NCI-H82 (cell line): ENCODE data around the gene NKIRAS2.

Experiments
- DNase-seq: peaks from one replicate; lab custom pipeline; 2025; lab: John Stamatoyannopoulos, UW

NKIRAS2 gene

DNA sequence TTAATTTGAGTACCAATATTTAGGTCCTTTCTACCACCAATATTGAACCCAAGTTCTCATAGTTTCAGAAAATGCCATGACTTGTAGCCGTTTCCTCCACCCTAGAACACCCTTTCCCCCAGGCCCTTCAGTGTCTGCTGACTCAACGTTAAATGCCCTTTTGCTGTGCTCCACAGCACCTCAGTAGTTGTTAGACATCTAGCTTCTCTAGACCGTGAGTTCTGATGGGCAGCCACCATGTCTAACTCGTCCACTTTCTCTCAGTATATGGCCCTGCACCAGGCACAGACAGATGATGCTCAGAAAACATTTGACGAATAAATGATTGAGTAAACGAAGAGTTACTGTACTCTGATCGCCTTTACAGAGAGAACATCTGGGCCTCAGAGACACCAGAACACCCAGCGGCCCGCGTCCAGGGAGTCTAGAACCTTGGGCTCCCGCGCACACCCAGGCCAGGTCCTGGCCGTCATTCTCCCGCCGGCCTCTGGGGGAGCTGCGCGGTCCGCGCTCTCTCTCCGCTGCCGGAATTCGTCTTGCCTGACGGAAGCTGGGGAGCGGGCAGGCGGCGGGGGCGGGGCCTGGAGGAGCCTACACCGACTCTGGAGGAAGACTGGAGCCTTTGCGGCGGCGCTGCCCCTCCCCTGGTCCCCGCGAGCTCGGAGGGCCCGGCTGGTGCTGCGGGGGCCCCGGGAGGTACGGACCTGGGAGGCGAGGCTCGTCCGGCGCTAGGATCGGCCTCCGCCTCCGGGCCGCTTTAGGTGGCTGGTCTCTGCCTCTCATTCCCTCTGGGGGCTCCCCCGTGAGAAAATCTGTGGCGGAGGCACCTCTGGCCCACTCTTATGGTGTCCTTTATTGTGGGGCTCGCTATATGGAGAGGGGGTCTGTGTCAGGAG is at the start of gene NKIRAS2:
NKIRAS2 (plus strand) TSS at position 582 of the 896 bp plus-strand sequence. CDS start 1,488 bp downstream, outside the sequence.
- peak; percentile 96 for DNase-seq

- no peak for DNase-seq
Measured at GRCh38 chr17:41970901-41971331, 49.0 kb upstream of the NKIRAS2 start.

GRCh38 chr17:41971721-41972523 is 48.0 kb upstream of the NKIRAS2 start:
- no peak for DNase-seq

DNA sequence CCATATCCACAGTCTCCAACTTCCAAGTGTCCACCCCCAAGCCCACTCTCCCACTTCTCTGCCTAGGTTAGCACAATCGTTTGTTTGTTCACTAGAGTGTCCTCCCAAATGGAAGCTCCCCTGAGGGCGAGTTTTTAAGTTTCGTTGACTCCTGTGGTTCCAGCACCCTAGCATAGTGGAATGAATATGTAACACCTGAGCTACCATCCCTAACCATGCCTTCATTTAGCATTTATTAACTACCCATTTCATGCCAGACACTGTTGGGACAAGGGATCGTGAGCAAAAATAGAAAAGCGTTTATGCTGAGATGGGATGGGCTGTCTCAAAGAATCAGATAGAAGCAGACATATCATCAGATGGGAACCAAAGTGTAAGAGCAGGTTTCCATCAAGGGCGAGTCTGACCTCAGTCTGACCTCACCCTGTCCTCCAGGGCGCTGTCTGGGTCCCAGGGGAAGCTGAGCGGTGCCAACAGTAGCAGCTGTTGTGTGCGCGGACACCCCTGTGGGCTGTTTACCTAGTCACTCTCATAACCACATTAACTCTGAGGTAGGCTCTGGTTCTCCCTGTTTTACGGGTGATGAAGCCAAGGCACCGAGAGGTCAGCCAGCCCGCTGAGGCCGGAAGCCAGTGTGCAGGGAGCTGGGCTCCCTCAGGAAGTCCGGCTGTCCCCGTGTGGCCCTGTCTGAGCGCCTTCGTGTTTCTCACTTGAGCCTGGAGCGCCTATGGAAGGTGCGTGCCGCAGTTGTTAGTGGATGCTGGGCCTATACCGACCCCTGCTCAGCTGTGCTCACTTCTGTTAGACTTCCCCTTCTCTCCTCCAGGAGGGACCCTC is 47.1 kb upstream of the NKIRAS2 start:
- DNase-seq, result peak; percentile 51

DNA sequence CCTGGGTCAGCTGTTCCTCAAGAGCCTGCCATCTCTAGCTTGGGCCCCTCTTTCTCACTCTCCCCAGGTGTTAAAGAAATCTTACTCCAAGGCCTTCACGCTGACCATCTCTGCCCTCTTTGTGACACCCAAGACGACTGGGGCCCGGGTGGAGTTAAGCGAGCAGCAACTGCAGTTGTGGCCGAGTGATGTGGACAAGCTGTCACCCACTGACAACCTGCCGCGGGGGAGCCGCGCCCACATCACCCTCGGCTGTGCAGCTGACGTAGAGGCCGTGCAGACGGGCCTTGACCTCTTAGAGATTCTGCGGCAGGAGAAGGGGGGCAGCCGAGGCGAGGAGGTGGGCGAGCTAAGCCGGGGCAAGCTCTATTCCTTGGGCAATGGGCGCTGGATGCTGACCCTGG is 46.5 kb upstream of the NKIRAS2 start:
- no peak for DNase-seq

GRCh38 chr17:41974031-41974430 is 45.9 kb upstream of the NKIRAS2 start:
- DNase-seq, result no peak

- DNase-seq, result no peak
Measured at GRCh38 chr17:41974658-41975057, 45.2 kb upstream of the NKIRAS2 start.

DNA sequence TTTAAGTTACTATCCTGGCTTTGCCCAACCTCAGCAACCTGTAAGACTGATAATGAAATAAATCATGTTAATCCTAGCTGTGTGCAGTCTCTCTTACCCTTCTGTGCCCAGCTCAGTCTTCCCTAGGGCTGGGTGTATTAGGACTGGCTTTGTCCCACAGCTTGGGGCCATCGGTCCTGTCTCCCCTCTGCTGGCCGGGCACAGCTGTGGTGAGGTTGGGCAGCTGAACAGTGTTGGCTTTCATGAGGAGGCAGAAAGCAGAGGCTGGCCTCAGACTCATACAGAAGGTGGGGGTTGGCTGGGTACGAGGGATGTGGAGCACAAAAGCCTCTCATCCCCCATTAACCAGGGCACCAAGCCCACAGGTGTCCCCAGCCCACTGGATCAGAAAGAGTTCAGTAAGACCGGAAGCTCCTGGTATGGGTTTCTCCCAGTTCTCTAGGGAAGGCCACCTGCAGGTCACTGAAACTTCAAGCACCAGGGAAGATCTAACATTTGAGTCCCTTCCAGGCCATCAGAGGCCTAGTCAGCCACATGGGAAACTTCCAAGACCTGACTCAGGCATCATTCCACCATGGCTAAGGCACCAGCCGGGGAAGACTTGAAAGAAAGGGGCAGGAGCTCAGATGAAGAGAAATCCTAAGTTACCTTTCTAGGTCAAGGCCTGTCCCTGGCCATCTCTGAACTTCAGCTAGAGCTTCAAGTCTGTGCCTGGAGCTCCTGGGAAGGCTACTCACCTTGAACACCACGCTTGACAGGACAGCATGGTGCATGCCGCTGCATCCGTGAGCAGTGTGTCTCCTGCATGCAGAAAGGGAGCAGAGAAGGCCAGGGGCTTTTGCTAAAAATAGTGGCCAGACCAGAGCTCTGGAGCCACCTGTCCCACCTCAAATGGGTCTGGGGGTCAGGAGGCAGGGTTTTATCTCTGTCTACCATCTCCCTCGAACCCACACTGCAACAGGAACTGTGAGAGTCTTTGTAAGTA is 44.5 kb upstream of the NKIRAS2 start:
- DNase-seq, result no peak

- no peak for DNase-seq
Measured at GRCh38 chr17:41976142-41976768, 43.6 kb upstream of the NKIRAS2 start.

GRCh38 chr17:41977991-41978390 is 41.9 kb upstream of the NKIRAS2 start:
- DNase-seq, result no peak

DNA sequence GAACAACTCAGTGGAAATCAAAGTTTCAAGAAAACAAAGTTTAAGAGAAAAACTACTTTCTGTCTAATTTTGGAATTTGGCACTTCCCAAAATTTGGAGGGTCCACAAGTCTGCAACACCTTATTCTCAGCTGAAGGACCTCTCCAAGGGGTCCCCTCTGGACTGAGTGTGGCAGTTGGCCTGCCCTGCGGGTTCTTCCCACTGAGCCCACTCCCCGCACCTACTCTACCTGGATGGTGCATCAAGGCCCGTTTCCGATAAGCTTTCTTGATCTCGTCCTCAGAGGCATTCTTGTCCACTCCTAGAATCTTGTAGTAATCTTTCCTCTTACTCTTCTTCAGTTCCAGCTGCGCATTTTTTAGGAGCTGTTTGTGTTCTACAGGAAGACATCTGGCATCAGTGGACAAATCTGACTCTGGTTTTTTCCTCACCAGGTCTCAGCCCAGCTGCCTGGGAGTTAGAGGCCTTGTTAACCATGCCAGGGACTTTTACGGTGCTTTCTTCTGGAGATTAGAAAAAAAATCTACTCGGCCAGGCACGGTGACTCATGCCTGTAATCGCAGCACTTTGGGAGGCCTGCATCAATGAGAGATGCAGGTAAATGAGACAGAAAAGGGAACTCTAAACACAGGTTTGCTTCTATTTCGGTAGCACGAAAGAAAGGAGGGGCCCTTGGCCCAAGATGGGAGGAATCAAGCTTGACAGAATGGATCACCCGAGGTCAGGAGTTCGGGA is 37.7 kb upstream of the NKIRAS2 start:
- no peak for DNase-seq

DNA sequence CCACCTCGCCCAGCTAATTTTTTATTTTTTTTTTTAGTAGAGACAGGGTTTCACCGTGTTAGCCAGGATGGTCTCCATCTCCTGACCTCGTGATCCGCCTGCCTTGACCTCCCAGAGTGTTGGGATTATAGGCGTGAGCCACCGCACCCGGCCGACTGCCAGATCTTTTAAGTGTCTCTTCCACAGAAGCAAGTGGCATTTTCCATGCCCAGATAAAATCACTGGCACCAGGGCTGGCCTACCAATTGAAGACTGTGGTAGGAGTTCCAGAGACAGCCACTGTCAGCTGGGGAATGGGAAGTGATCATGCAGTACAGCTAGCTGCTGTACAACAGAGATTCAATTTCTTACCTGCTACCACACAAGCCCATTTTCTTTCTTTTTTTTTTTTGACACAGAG is 35.4 kb upstream of the NKIRAS2 start:
- peak; percentile 57 for DNase-seq

- DNase-seq, result no peak
Measured at GRCh38 chr17:41985919-41986318, 34.0 kb upstream of the NKIRAS2 start.

- DNase-seq, result peak; percentile 38
Measured at GRCh38 chr17:41986634-41987033, 33.3 kb upstream of the NKIRAS2 start.

- DNase-seq, result peak; percentile 52
Measured at GRCh38 chr17:41987642-41988041, 32.2 kb upstream of the NKIRAS2 start.

DNA sequence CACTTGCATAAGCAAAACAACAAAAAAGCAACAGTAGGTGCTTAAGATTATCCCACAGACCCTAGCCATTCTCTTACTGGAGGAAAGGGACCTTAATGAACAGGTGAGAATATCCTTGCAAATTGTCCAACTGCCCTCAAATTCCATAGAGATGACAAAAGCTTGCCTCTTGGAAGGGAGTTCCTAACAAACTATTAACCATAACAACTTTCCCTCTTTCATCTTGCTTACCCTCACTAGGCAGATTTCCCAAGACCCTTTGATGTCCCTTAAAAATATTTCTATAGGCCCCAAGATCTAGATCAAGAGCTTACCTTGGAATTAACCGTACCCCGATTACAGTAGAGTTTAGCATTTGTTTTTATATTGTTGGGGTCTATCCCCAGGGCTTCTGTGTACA is 31.5 kb upstream of the NKIRAS2 start:
- no peak for DNase-seq

DNA sequence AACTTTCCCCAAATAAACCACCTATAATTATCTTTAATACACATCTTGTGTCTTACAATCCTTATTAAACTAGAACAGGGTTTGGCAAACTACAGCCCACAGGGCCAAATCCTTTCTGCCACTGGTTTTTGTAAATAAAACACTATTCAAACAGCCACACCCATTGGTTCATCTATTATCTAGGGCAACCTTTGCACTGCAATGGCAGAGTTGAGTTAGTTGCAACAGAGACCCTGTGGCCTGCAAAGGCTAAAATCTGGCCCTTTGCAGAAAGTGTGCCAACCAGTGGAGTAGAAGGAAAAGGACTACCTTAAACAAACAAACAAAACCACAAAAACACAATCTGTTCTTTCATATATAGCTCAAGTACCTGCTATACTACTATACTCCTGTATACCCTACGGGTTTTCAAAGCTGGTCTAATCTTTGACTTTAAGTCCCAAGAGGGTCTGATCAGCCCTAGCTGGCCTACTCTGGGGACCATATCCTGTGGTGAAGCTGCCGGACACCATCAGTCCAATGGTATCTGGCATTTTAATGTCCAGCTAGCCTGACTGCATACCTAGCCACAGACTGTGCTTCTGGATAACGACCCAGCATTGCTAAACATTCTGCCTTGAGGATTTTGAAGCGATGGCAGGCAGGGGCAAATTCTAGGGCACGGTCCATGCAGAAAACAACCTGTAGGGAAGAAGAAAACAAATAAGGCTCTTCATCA is 30.0 kb upstream of the NKIRAS2 start:
- DNase-seq, result no peak

DNA sequence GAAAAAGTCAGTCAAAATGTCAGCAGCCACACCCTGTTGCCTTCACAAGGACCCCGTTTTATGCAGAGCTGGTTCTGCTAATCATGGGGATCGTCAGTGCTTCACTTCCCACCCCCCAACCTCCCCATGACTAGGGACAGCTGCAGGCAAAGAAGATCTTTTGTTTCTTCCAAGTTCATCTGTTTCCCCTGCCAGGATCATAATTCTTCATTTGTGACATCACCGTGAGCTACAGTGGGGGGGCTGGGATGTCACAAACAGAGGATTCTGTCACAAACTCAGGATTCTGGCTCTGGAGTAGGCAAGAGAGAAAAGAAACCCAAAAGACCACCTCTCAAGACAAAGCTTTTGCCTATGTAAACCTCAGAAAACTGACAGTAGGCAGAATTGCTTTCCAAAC is 27.3 kb upstream of the NKIRAS2 start:
- no peak for DNase-seq

DNA sequence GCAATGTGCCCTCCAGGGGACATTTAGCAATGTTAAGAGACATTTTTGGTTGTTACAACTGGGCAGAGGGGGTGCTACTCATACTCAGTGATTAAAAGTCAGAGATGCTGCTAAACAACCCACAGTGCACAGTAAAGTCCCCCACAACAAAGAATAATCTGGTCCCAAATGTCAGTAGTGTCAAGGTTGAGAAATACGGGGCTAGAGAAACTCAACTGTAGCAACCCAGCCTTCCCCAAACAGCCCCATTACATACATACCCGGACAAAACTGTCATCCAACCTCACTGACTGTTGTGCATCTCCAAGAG is 23.1 kb upstream of the NKIRAS2 start:
- DNase-seq, result no peak
